Neuronal stem cell (in vitro differentiated cells): ENCODE data around the gene GSTO2.

Experiments used
- DNase-seq: peaks from one replicate; pipeline ENCODE4 v3.0.0-alpha.2; 2013; ENCODE audit warnings: low spot score
- H2AFZ ChIP-seq: one replicate; pipeline ENCODE4 v1.6.1; 2013; ENCODE audit warnings: mild to moderate bottlenecking, low read length, inconsistent platforms
- H2AK5ac ChIP-seq: 2 replicates; pipeline ENCODE4 v1.6.1; 2013; ENCODE audit warnings: low read depth, mild to moderate bottlenecking, inconsistent platforms, low read length, moderate library complexity, mixed read lengths
- H2BK120ac ChIP-seq: 2 replicates; pipeline ENCODE4 v1.6.1; 2013; ENCODE audit warnings: low read depth, mild to moderate bottlenecking, inconsistent platforms, low read length, moderate library complexity, mixed read lengths
- H2BK12ac ChIP-seq: one replicate; pipeline ENCODE4 v1.6.1; 2013; ENCODE audit warnings: low read length, inconsistent platforms
- H2BK15ac ChIP-seq: 2 replicates; pipeline ENCODE4 v1.6.1; 2013; ENCODE audit warnings: mild to moderate bottlenecking, low read length, inconsistent platforms, mixed read lengths
- H2BK5ac ChIP-seq: one replicate; pipeline ENCODE4 v1.6.1; 2013; ENCODE audit warnings: inconsistent platforms, mild to moderate bottlenecking, low read length, moderate library complexity
- H3K14ac ChIP-seq: one replicate; pipeline ENCODE4 v1.6.1; 2013; ENCODE audit warnings: low read length, inconsistent platforms
- H3K18ac ChIP-seq: 2 replicates; pipeline ENCODE4 v1.6.1; 2013; ENCODE audit warnings: low read length, inconsistent platforms
- H3K23ac ChIP-seq: 2 replicates; pipeline ENCODE4 v1.6.1; 2013; ENCODE audit warnings: low read depth, mild to moderate bottlenecking, mixed read lengths, low read length, inconsistent platforms; ENCODE audit not compliant: poor library complexity
- H3K27ac ChIP-seq: replicated peaks from 3 replicates; pipeline ENCODE4 v1.5.1; 2013; ENCODE audit warnings: low read length, inconsistent platforms
- H3K27me3 ChIP-seq, 3 experiments: 2 replicates each; pipeline ENCODE4 v1.6.1; 2013; ENCODE audit warnings: low read length in 3 of 3, mild to moderate bottlenecking in 2 of 3, inconsistent platforms in 1 of 3, low read depth in 1 of 3, mixed read lengths in 1 of 3, moderate library complexity in 1 of 3; ENCODE audit not compliant: control insufficient read depth in 3 of 3, insufficient read depth in 3 of 3
- H3K36me3 ChIP-seq, 2 donors: replicated peaks in 1 of 2; 2 replicates each; pipeline ENCODE4 v1.6.1; 2013; ENCODE audit warnings: low read length in 2 of 2; ENCODE audit not compliant: control insufficient read depth in 2 of 2, insufficient read depth in 2 of 2
- H3K4ac ChIP-seq: 2 replicates; pipeline ENCODE4 v1.6.1; 2013; ENCODE audit warnings: inconsistent platforms, mild to moderate bottlenecking, low read length, moderate library complexity
- H3K4me1 ChIP-seq, 2 donors: 1 replicate in 1 of 2; 2 replicates in 1 of 2; pipeline ENCODE4 v1.6.1; 2013; ENCODE audit warnings: low read length in 2 of 2, low read depth in 1 of 2; ENCODE audit not compliant: control insufficient read depth in 2 of 2, insufficient read depth in 1 of 2
- H3K4me2 ChIP-seq: one replicate; pipeline ENCODE4 v1.6.1; 2013; ENCODE audit warnings: mild to moderate bottlenecking, low read length, inconsistent platforms; ENCODE audit not compliant: insufficient read depth, poor library complexity, severe bottlenecking
- H3K4me3 ChIP-seq, 2 donors: 2 replicates each; pipeline ENCODE4 v1.5.1; 2013; ENCODE audit warnings: low read length in 2 of 2, mild to moderate bottlenecking in 2 of 2, inconsistent platforms in 1 of 2, moderate library complexity in 1 of 2
- H3K79me1 ChIP-seq: one replicate; pipeline ENCODE4 v1.6.1; 2013; ENCODE audit warnings: low read depth, mild to moderate bottlenecking, inconsistent platforms, low read length, moderate library complexity
- H3K9ac ChIP-seq: one replicate; pipeline ENCODE4 v1.6.1; 2013; ENCODE audit warnings: mild to moderate bottlenecking, low read depth, low read length, inconsistent platforms; ENCODE audit not compliant: poor library complexity
- H3K9me3 ChIP-seq, 2 donors: replicated peaks in 1 of 2; 2 replicates each; pipeline versions ENCODE3 to v1.6.1; 2013; ENCODE audit warnings: low read length in 2 of 2, mild to moderate bottlenecking in 2 of 2, inconsistent platforms in 1 of 2, low read depth in 1 of 2, mixed read lengths in 1 of 2, moderate library complexity in 1 of 2; ENCODE audit not compliant: control insufficient read depth in 2 of 2, insufficient read depth in 1 of 2
- H4K8ac ChIP-seq: one replicate; pipeline ENCODE4 v1.6.1; 2013; ENCODE audit warnings: low read depth, mild to moderate bottlenecking, inconsistent platforms, low read length, moderate library complexity
- H4K91ac ChIP-seq: one replicate; pipeline ENCODE4 v1.6.1; 2013; ENCODE audit warnings: low read length, low read depth, mild to moderate bottlenecking, inconsistent platforms; ENCODE audit not compliant: poor library complexity
- WGBS, 2 donors: extraction: QIAGEN DNeasy Blood & Tissue Kit; methylation state at CpG; one replicate each; pipeline ENCODE4 v1.1.7; 2013; ENCODE audit warnings: missing lambda C conversion rate in 2 of 2, mixed read lengths in 1 of 2; ENCODE audit not compliant: insufficient read length in 2 of 2, insufficient replicate concordance in 1 of 2; ENCODE audit errors: extremely low coverage in 2 of 2; 5-methylcytosine and 5-hydroxymethylcytosine counted together

Gene GSTO2

DNA sequence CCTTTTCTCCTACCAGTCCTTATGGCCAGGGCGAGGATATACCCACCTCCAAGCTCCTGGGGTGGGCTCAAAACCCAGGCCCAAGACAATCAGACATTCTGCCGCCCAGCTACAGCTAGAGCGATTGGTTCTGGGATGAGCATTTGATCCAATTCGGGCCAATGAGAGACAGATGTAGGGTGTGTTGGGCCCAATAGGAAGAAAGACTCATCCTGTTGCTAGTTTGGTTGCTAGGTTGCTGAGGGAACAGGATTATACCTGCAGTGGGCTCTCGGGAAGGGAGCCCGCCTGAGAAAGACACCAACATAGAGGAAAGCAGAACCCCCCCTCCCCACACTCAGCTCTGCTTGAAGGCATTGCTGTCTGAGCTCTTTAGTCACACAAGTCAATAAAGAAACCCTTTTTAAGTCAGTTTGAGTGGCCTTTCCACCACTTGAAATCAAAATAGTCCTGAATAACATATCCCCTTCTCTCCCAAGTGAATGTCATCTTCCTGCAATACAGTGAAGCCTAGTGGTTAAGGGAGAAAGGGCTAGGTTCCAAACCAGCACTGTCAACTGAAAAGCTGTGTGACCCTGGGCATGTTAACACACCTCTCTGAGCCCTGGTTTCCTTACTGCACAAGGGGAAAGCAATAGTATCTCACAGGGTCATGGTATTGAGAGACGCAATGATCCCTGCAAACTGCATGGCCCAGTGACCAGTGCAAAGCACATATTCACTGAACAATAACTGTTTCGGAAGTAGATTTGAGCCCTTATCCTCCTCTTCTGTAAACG, 47.5 kb downstream of the GSTO2 start:
- Histone ChIP-seq H2BK120ac (no peak overlapping the region), H3K4me1 (peaks cover 5 to 6% of the 10 kb centered on the region in 2 donors), H3K14ac (no peak overlapping the region), H3K36me3 (peaks cover 12 to 71% of the 10 kb centered on the region in 2 donors), H4K8ac (no peak overlapping the region), H2BK12ac (no peak overlapping the region), H2BK15ac (no peak overlapping the region), H3K4me2 (no peak overlapping the region), H3K23ac (no peak overlapping the region), H2AFZ (no peak overlapping the region), H3K9ac (no peak overlapping the region), H3K4me3 (no peak overlapping the region), H3K27ac (no peak overlapping the region), H3K18ac (no peak overlapping the region), H3K4ac (no peak overlapping the region), H2BK5ac (no peak overlapping the region), H3K9me3 (no peaks in the 10 kb centered on the region), H4K91ac (no peak overlapping the region), H2AK5ac (no peak overlapping the region), H3K79me1 (peaks cover 1% of the 10 kb centered on the region), H3K27me3 (no peaks in the 10 kb centered on the region)
- no CpG with 5 or more reads among the region's 9 CpGs for WGBS, 2 donors
- DNase-seq, result no peak

DNA sequence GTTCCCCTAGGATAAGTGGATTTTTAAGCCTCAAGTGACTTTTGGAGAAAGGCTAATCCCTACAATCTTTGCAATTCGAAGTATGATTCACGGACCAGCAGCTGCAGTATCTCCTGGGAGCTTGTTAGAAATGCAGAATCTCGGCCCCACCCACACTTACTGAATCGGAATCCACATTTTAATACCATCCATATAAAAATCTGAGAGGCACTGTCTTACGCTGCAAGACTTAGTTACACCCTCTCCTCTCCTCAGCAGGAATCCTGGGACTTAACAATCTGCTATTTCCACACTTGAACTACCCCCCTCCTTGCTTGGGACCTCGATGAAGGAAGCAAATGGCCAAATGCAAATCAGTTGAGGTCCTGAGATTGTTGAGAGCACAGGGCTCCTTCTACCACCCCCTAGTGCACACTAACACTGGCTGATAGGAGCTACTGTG, 48.3 kb downstream of the GSTO2 start:
- H4K8ac ChIP-seq, result no peak overlapping the region
- no peak overlapping the region for H2AK5ac ChIP-seq
- H3K9ac ChIP-seq, result no peak overlapping the region
- peaks cover 5 to 6% of the 10 kb centered on the region in 2 donors for H3K4me1 ChIP-seq
- no peak overlapping the region for H3K18ac ChIP-seq
- no peak overlapping the region for H2BK120ac ChIP-seq
- WGBS, 2 donors, result no CpG with 5 or more reads among the region's 6 CpGs
- no peaks in the 10 kb centered on the region for H3K27me3 ChIP-seq
- no peak overlapping the region for H3K27ac ChIP-seq
- H3K79me1 ChIP-seq, result peaks cover 1% of the 10 kb centered on the region
- no peak overlapping the region for H3K4me2 ChIP-seq
- H2BK5ac ChIP-seq, result no peak overlapping the region
- H3K36me3 ChIP-seq, result peaks cover 12 to 63% of the 10 kb centered on the region in 2 donors
- no peak overlapping the region for H2BK15ac ChIP-seq
- no peak overlapping the region for H2BK12ac ChIP-seq
- H3K9me3 ChIP-seq, result no peaks in the 10 kb centered on the region
- no peak overlapping the region for H3K4me3 ChIP-seq
- no peak overlapping the region for H3K4ac ChIP-seq
- H3K23ac ChIP-seq, result no peak overlapping the region
- DNase-seq, result no peak
- H4K91ac ChIP-seq, result no peak overlapping the region
- H2AFZ ChIP-seq, result no peak overlapping the region
- no peak overlapping the region for H3K14ac ChIP-seq

DNA sequence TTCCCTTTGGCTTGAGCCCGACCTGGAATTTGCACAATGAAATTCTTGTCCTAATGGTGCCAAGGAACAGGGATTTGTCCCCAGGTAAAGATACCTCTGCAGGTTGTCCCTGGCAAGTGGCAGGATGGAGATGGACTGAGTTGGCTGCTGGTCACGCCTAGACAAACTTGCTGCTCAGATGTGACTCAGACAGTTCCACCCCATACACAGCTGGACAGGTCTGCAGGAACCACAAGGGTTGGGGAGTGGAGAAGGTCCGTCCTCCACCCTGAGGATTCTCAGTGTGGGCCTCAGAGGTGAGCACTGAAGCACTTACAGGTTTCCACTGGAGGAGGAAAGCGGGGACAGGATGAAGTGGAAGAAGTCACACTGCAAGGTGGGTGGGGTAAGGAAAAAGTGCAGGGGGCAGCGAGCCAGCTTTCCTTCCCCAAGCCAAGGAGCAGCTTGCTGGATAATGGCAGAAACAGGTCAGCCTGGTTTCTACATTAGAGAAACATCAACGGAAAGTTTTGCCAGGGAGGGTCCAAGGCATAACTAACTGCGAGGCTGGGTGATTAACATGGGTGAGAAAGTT, 48.8 kb downstream of the GSTO2 start:
- Histone ChIP-seq H2AFZ (no peak overlapping the region), H3K79me1 (peaks cover 1% of the 10 kb centered on the region), H3K23ac (no peak overlapping the region), H2BK15ac (no peak overlapping the region), H2BK12ac (no peak overlapping the region), H3K36me3 (peaks cover 12 to 59% of the 10 kb centered on the region in 2 donors), H4K8ac (no peak overlapping the region), H3K18ac (no peak overlapping the region), H2BK120ac (no peak overlapping the region), H3K4me1 (peaks cover 5 to 8% of the 10 kb centered on the region in 2 donors), H4K91ac (no peak overlapping the region), H3K27ac (no peak overlapping the region), H2BK5ac (no peak overlapping the region), H3K9ac (no peak overlapping the region), H3K9me3 (no peaks in the 10 kb centered on the region), H3K4me2 (no peak overlapping the region), H3K14ac (no peak overlapping the region), H3K27me3 (peaks cover 0 to 2% (median 0%) of the 10 kb centered on the region in 3 experiments), H3K4me3 (no peak overlapping the region), H3K4ac (no peak overlapping the region), H2AK5ac (no peak overlapping the region)
- DNase-seq, result no peak
- no CpG with 5 or more reads among the region's 7 CpGs for WGBS, 2 donors

DNA sequence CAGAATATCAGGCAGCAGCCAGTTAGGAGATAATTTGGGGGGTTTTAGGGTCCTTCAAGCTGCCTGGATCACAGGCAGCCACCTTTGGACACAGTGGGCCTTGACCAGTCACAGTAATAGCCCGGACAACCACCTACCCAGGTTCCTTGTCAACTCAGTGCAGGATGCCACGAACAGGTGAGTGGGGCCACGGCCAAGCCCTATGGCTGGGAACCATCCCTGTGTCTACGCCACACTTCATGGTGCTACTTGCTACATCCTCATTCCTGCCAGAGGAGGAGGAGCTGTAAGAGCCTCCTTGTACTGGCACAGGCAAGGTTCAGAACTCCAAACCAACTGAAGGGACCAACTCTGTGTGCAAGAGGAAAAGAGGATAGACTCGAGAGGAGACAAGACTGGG, 49.3 kb downstream of the GSTO2 start:
- H3K27me3 ChIP-seq, result peaks cover 0 to 2% (median 0%) of the 10 kb centered on the region in 3 experiments
- H2BK12ac ChIP-seq, result no peak overlapping the region
- H2BK120ac ChIP-seq, result no peak overlapping the region
- no peak overlapping the region for H3K18ac ChIP-seq
- no peak overlapping the region for H2AFZ ChIP-seq
- no peaks in the 10 kb centered on the region for H3K9me3 ChIP-seq
- no peak overlapping the region for H4K91ac ChIP-seq
- H3K4me1 ChIP-seq, result peaks cover 5 to 8% of the 10 kb centered on the region in 2 donors
- no peak overlapping the region for H3K4me2 ChIP-seq
- no CpG with 5 or more reads among the region's 5 CpGs for WGBS, 2 donors
- DNase-seq, result no peak
- no peak overlapping the region for H3K14ac ChIP-seq
- H3K36me3 ChIP-seq, result peaks cover 10 to 59% of the 10 kb centered on the region in 2 donors
- H3K4ac ChIP-seq, result no peak overlapping the region
- H2BK5ac ChIP-seq, result no peak overlapping the region
- H3K27ac ChIP-seq, result no peak overlapping the region
- no peak overlapping the region for H2BK15ac ChIP-seq
- H3K23ac ChIP-seq, result no peak overlapping the region
- no peaks in the 10 kb centered on the region for H3K79me1 ChIP-seq
- no peak overlapping the region for H4K8ac ChIP-seq
- no peak overlapping the region for H3K9ac ChIP-seq
- no peak overlapping the region for H3K4me3 ChIP-seq
- H2AK5ac ChIP-seq, result no peak overlapping the region
